Stimulated activated naive CD4-positive, alpha-beta T cell (primary cell): ENCODE data around the gene SCYGR6.

Source experiments
- DNase-seq, 6 experiments: peaks; one replicate each; lab custom pipeline; 2025; lab: John Stamatoyannopoulos, UW

SCYGR6 gene

DNA sequence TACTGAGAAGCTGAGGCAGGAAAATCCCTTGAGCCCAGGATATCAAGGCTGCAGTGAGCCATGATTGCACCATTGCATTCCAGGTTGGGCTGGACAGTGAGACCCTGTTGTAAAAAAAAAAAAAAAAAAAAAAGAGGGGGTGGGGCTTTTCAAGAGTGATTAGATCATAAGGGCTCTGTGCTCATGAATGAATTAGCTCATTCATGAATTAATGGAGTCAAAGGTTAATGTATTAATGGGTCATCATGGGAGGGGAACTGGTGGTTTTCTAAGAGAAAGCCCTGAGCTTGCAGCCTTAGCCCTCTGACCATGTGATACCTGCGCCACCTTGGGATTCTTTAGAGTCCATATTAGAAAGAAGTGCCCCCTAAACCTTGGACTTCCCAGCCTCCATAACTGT, 11.3 kb downstream of the SCYGR6 start:
- no peak for DNase-seq

DNA sequence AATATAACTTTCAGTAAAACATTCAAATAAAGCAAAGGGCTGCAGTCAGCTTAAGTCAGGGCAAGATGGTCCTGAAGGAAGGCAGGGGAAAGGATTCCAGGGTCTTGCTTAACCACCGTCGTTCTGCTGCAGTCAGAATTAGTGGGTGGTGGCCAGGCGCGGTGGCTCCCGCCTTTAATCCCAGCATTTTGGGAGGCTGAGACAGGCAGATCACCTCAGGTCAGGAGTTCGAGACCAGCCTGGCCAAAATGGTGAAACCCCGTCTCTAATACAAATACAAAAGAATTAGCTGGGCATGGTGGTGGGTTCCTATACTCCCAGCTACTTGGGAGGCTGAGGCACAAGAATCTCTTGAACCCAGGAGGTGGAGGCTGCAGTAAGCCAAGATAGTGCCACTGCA, 13.6 kb downstream of the SCYGR6 start:
- no peak for DNase-seq

DNA sequence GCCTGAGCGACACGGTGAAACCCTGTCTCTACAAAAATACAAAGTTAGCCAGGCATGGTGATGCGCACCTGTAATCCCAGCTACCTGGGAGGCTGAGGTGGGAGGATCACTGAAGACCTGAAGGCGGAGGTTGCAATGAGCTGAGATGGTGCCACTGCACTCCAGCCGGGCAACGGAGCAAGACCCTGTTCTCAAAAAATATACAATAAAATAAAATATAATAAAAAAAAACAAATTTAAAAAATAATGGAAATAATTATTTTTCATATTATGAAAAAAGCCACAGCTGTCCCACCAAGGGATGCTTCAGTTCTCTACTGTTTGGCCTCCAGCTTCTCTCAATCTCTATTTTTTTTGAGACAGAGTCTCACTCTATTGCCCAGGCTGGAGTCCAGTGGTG, 17.2 kb downstream of the SCYGR6 start:
- no peak for DNase-seq

DNA sequence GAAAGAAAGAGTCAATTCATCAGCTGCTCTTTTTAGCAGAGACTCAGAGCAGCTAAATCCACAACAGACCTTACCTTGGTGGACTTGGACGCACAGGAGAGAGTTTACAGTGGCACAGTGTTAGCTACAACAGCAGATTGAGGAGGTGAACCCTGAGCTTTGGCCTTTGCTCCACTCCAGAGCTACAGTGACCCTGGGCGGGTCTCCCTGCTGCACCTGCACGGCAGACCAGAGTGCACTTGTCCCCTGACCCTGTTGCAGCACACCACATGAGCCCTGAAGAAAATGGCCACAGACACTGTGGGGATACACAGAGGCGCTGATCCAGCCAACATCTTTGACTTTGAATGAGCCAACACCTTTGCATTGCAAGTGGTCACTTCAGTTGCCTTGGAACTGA, 17.7 kb downstream of the SCYGR6 start:
- no peak for DNase-seq

DNA sequence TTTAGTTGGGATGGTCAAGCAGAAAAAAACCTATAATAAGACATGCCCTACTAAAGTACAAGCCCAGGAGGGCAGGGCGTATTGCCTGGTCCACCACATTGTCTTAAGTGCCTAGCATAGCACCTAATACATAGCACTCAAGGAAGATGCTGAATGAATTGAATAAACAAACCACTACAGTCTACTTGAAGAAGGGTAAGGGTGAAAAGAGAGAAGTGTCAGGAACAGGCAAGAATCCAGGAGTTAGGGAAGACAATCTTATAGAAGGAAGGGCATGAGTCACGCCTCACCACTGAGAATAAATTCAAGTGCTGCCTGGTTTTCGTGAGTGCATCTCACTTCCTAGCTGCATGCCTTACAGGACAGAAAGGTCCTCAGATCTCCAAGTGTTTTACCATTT, 20.6 kb downstream of the SCYGR6 start:
- no peak for DNase-seq

DNA sequence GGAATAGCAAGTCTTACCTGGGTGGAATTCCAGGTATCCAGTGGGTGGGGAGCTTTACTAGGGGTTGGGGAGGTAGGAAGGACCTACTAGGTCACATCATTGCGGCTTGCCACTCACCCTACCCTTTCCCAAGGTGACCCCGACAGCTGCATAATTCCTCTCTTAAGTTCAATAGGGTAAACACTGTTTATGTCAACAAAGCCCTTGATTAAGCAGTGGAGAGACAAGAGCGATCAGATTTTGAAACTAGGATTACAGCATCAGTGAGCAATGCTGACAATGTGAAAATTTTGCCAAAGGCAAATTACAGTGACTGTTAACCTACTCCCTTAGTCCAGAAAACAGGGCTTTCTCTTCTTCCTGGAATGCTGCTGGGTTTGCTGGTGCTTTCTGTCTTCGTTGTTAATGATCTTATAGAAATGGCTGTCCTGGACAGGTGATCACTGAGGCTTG, 21.3 kb downstream of the SCYGR6 start:
- DNase-seq = no peak

DNA sequence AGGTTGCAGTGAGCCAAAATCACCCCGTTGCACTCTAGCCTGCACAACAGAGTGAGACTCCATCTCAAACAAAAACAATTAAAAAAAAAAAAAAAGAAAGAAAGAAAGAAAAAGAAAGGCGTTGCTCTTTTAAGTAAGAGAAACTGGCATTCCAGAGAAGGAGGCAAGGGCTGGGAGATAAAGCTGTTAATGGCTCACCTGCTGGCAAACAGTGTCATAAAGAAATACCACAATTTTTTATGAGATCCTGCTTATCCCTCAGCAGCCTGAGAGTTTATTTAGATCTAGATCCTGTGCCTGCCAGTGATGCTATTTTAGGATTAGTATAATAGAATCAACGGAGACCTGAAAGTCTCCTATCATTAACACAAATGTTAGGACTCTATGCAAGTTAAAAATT, 23.0 kb downstream of the SCYGR6 start:
- no peak for DNase-seq

DNA sequence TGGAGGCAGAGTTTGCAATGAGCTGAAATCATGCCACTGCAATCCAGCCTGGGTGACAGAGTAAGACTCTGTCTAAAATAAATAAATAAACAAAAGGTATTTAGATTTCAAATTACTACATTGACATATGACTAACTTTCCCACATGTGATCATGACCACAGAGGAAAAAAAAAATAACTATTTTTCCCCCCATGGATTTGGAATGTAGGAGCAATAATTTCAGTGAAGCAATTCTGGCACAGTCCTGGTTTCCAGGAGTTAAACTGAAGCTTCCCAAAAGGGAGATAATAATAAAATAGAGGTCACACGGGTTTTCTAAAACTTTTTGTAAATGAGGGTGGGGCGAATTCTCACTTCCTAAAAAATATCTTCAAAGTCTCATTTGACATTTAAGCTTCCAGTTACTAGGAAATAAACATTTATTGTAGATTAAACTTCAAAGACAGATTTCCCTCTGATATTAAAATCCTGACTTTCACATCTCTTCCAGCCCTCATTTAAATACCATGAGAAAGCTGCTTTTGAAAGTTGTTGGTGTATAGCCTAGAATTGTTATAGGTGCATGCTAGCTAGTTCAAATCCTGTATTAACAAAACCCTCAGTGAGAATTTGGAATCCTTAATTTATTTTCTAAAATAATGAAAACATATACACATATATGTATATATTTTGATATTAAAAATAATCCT, 27.4 kb downstream of the SCYGR6 start:
- DNase-seq = no peak

DNA sequence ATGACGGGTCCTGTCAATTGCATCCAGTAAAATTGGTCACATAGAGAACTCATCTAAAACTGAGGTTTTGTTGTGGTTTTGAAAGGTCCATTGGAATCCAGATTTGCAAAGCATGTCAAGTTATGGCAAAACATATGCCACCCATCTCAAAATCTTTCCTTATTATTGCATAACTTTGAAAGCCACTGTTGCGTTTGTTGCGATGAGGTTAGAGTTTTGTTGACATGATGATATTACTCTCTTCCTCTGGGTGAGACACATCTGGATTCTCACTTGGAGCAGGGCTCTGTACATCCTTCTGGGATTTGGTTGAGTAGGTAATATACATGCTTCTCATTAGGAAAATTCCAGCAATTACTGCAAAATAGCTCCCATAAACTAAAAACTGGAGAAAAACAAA, 37.4 kb downstream of the SCYGR6 start:
- DNase-seq = no peak

DNA sequence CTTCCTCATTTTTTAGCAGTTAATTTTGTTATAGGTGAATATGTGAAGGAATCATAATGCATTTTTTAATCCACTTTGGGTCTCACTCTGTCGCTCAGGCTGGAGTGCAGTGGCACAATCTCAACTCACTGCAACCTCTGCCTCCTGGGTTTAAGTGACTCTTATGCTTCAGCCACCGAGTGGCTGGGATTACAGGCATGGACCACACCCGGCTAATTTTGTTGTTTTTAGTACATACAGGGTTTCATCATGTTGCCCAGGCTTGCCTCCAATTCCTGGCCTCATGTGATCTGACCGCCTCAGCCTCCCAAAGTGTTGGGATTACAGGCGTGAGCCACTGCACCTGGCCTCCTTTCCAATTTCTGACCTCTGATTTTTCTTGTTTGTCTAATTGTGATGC, 40.3 kb downstream of the SCYGR6 start:
- no peak for DNase-seq

DNA sequence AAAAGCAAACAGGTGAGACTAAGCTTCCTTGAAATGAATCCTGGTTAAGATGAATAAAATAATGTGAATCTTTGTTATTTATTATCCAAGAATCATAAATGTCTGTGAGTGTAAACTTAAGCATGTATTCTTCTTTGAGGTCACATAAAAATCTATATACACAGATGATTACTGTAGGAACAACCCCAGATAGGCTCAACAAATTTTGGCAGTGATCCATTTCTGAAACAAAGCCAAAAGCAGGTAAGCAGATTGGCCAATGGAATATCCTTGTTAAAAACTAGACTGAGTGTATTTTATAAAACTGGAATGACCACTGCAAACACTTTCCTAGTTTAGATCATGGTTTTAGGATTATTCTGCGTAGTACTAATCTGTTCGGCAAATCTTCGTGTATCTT, 46.6 kb downstream of the SCYGR6 start:
- no peak for DNase-seq

DNA sequence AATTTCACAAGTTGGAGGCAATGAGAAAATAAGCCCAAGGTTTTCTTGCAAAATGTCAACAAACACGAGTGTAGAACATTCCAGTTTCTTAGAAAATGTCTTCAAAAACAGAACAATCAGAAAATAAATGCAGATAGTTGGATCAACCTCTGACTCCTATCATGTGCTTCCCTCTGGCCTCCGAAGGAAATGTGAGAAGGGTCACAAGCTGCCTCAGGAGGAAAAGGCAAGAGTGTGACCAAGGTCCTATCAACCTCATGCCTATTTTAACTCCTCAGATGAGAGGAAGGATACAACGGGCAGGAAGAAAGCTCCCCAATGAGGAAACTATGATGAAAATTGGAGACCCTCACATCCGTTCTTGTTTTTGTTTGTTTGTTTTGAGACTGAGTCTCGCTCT, 50.1 kb downstream of the SCYGR6 start:
- no peak for DNase-seq
